ENCODE data around the gene MON2. TPM values are rescaled to one million over a fixed set of nuclear protein-coding genes. Genes with fewer than 3 reads are reported as not detected.
"Not testable (repeated sequence)": the region's sequence is repeated elsewhere in the genome, so short reads cannot be mapped to it uniquely, and the experiment has no call there.

Gene MON2
- total and polyA plus RNA-seq, 4 donors, result 11.9 to 175 (median 33.3) TPM

DNA sequence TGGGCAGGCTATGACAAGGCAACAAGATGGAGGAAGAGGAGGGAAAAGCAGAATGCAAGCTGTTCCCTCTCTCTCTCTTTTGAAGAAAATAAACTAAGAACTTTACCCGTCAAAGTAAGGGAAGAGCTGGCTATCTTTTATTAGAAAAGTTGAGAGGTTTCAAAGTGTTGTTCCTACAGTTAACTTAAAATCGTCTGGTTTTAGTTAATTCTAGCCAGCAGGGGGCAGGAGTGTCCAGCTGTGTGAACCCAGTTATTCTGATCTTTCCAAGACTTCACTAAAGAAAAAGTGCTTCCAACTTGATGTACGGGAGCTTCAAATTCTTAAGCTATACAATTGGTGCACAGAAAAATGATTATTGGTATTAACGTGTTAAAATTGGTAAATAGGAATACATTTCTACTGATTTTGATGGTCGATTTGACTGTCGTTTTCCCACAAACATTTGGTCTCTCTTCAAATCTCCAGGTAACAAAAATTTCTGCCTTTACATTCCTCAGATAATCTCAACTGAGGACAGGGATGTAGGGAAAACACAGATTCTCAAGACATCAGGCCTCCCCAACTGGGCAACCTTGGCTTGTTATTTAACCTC lies 28.4 kb upstream of the MON2 start:
- H3K27me3 ChIP-seq (ENCODE audit: control insufficient read depth in 3 of 3, insufficient read depth in 3 of 3, low read length in 2 of 3), result peaks cover 0 to 18% (median 10%) of the 10 kb centered on the region in 3 donors
- H3K9ac ChIP-seq (ENCODE audit: insufficient read depth in 1 of 2, low read length in 2 of 2), result no peak overlapping the region
- peaks cover 0 to 12% (median 0%) of the 10 kb centered on the region in 5 donors for H3K4me1 ChIP-seq (ENCODE audit: control insufficient read depth in 5 of 5, insufficient read depth in 5 of 5, low read length in 5 of 5)
- DNase-seq, result peak; percentile 56 to 72 (median 69)
- ATAC-seq (ENCODE audit: insufficient read depth, low FRiP score), result no peak
- H3K36me3 ChIP-seq (ENCODE audit: control insufficient read depth in 4 of 4, insufficient read depth in 4 of 4, low read length in 4 of 4), result no peaks in the 10 kb centered on the region
- 16 to 23% methylated on average over 6 of the region's 6 CpGs for WGBS, 2 donors
- H3K27ac ChIP-seq (ENCODE audit: low read depth in 1 of 2, low read length in 1 of 2), result no peak overlapping the region
- peaks cover 0 to 4% (median 2%) of the 10 kb centered on the region in 4 donors for H3K9me3 ChIP-seq (ENCODE audit: control insufficient read depth in 4 of 4, insufficient read depth in 3 of 4, low read length in 3 of 4)
- TF ChIP-seq, protein P1, sequence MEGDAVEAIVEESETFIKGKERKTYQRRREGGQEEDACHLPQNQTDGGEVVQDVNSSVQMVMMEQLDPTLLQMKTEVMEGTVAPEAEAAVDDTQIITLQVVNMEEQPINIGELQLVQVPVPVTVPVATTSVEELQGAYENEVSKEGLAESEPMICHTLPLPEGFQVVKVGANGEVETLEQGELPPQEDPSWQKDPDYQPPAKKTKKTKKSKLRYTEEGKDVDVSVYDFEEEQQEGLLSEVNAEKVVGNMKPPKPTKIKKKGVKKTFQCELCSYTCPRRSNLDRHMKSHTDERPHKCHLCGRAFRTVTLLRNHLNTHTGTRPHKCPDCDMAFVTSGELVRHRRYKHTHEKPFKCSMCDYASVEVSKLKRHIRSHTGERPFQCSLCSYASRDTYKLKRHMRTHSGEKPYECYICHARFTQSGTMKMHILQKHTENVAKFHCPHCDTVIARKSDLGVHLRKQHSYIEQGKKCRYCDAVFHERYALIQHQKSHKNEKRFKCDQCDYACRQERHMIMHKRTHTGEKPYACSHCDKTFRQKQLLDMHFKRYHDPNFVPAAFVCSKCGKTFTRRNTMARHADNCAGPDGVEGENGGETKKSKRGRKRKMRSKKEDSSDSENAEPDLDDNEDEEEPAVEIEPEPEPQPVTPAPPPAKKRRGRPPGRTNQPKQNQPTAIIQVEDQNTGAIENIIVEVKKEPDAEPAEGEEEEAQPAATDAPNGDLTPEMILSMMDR (IDR thresholded peaks at IDR 0.05; ENCODE audit: control extremely low read depth, extremely low read depth), result peak; percentile 30
- no peak overlapping the region for H3K4me3 ChIP-seq

DNA sequence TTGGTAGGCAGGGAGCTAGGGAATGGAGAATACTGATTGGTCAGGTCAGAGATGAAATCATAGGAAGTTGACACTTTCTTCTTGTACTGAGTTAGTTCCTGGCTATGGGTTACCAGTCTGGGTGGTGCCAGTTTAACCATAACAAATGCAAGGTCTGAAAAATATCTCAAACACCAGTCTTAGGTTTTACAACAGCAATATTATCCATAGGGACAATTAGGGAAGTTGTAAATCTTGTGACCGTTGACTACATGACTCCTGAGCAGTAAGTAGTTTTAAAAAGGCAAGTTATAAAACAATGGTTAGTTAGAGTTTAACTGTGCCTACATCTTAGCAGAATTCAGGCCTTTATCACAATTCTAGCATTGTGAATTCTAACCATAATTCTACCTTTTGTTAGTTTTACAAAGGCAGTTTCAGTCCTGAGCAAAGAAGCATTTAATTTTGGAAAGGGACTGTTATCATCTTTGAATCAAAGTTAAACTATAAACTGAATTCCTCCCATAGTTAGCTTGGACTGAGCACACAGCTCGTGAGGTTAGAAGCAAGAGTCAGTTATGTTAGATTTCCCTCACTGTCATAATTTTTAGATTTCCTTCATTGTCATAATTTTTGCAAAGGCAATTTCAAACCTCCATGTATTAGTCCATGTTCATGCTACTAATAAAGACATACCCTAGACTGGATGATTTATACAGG lies 19.7 kb upstream of the MON2 start:
- WGBS, 2 donors, result 49 to 66% methylated on average over 2 of the region's 2 CpGs
- Histone ChIP-seq H3K4me3 (no peak overlapping the region), H3K9me3 (ENCODE audit: control insufficient read depth in 4 of 4, insufficient read depth in 3 of 4, low read length in 3 of 4) (peaks cover 0 to 5% (median 2%) of the 10 kb centered on the region in 4 donors), H3K36me3 (ENCODE audit: control insufficient read depth in 4 of 4, insufficient read depth in 4 of 4, low read length in 4 of 4) (no peaks in the 10 kb centered on the region), H3K4me1 (ENCODE audit: control insufficient read depth in 5 of 5, insufficient read depth in 5 of 5, low read length in 5 of 5) (no peaks in the 10 kb centered on the region), H3K27ac (ENCODE audit: low read depth in 1 of 2, low read length in 1 of 2) (no peak overlapping the region), H3K9ac (ENCODE audit: insufficient read depth in 1 of 2, low read length in 2 of 2) (no peak overlapping the region), H3K27me3 (ENCODE audit: control insufficient read depth in 3 of 3, insufficient read depth in 3 of 3, low read length in 2 of 3) (no peaks in the 10 kb centered on the region)
- ATAC-seq (ENCODE audit: insufficient read depth, low FRiP score), result no peak
- TF ChIP-seq, protein P1 (IDR thresholded peaks at IDR 0.05; ENCODE audit: control extremely low read depth, extremely low read depth), result no peak
- no peak for DNase-seq

DNA sequence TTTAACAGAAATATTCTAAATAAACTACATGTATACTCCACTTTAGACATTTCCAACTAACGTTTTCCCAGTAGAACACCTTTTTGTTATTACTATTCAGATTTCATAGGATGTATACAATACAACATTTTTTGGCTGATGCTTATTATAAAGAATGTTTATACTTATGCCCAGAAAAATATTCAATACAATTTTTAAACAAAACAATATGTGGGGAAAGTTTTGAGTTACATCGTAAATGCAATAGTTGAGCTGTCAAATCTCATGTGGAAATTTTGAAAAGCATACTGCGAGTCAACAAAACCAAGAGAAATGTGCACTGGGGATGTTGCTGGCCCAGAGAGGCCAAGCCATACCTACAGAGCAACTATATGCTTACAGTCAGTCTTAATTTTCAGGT lies 18.2 kb upstream of the MON2 start:
- TF ChIP-seq, protein P1 (IDR thresholded peaks at IDR 0.05; ENCODE audit: control extremely low read depth, extremely low read depth), result no peak
- ATAC-seq (ENCODE audit: insufficient read depth, low FRiP score) (no peak), DNase-seq (no peak)
- Histone ChIP-seq H3K4me3 (no peak overlapping the region), H3K27ac (ENCODE audit: low read depth in 1 of 2, low read length in 1 of 2) (no peak overlapping the region), H3K36me3 (ENCODE audit: control insufficient read depth in 4 of 4, insufficient read depth in 4 of 4, low read length in 4 of 4) (no peaks in the 10 kb centered on the region), H3K9ac (ENCODE audit: insufficient read depth in 1 of 2, low read length in 2 of 2) (no peak overlapping the region), H3K4me1 (ENCODE audit: control insufficient read depth in 5 of 5, insufficient read depth in 5 of 5, low read length in 5 of 5) (no peaks in the 10 kb centered on the region), H3K27me3 (ENCODE audit: control insufficient read depth in 3 of 3, insufficient read depth in 3 of 3, low read length in 2 of 3) (no peaks in the 10 kb centered on the region), H3K9me3 (ENCODE audit: control insufficient read depth in 4 of 4, insufficient read depth in 3 of 4, low read length in 3 of 4) (peaks cover 0 to 5% (median 2%) of the 10 kb centered on the region in 4 donors)
- WGBS, 2 donors, result 80 to 85% methylated on average over 3 of the region's 3 CpGs

DNA sequence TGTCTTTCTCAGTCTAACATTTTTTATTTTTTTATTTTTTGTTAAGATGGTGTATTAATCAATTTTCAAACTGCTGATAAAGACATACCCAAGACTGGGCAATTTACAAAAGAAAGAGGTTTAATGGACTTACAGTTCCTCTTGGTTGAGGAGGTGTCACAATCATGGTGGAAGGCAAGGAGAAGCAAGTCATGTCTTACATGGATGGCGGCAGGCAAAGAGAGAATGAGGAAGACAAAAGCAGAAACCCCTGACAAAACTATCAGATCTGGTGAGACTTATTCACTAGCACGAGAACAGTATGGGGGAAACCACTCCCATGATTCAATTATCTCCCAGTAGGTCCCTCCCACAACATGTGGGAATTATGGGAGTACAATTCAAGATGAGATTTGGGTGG lies 11.2 kb upstream of the MON2 start:
- DNase-seq; H3K9me3 ChIP-seq (ENCODE audit: control insufficient read depth in 4 of 4, insufficient read depth in 3 of 4, low read length in 3 of 4); ATAC-seq (ENCODE audit: insufficient read depth, low FRiP score); H3K9ac ChIP-seq (ENCODE audit: insufficient read depth in 1 of 2, low read length in 2 of 2); H3K4me1 ChIP-seq (ENCODE audit: control insufficient read depth in 5 of 5, insufficient read depth in 5 of 5, low read length in 5 of 5); H3K36me3 ChIP-seq (ENCODE audit: control insufficient read depth in 4 of 4, insufficient read depth in 4 of 4, low read length in 4 of 4); H3K27me3 ChIP-seq (ENCODE audit: control insufficient read depth in 3 of 3, insufficient read depth in 3 of 3, low read length in 2 of 3); H3K27ac ChIP-seq (ENCODE audit: low read depth in 1 of 2, low read length in 1 of 2); H3K4me3 ChIP-seq: not testable (repeated sequence)
- 37 to 72% methylated on average over 2 of the region's 2 CpGs for WGBS, 2 donors

Data from lung (tissue), 12 donors.